OCI-LY1 (cell line): ENCODE results near the gene CREM.

ENCODE experiments used
- H2AFZ ChIP-seq: fragments of 200-600 bp; sonication (generic), shearing (Covaris generic); 2 replicates; pipeline ENCODE4 v1.6.0; 2014; ENCODE audit warnings: antibody characterized with exemption, mild to moderate bottlenecking, low read length
- H3F3A ChIP-seq: fragments of 200-600 bp; sonication (generic), shearing (Covaris generic); 2 replicates; pipeline ENCODE4 v1.6.0; 2014; ENCODE audit warnings: mild to moderate bottlenecking, antibody characterized with exemption, low read length, moderate library complexity; ENCODE audit not compliant: insufficient read depth
- H3K27ac ChIP-seq: fragments of 200-600 bp; sonication (generic); 2 replicates; pipeline ENCODE4 v1.5.1; 2014; ENCODE audit warnings: low read length, mixed run types, mild to moderate bottlenecking, low read depth; ENCODE audit not compliant: poor library complexity, severe bottlenecking
- H3K27me3 ChIP-seq: fragments of 200-600 bp; sonication (generic); 2 replicates; pipeline ENCODE4 v1.6.0; 2014; ENCODE audit warnings: antibody characterized with exemption, mild to moderate bottlenecking, low read length, moderate library complexity; ENCODE audit not compliant: insufficient read depth
- H3K36me3 ChIP-seq: fragments of 200-600 bp; sonication (generic); 2 replicates; pipeline ENCODE4 v1.6.1; 2014; ENCODE audit warnings: mild to moderate bottlenecking, antibody characterized with exemption, low read length, moderate library complexity, mixed read lengths; ENCODE audit not compliant: insufficient read depth
- H3K4me1 ChIP-seq: fragments of 200-600 bp; sonication (generic); 2 replicates; pipeline ENCODE4 v1.5.1; 2014; ENCODE audit warnings: mild to moderate bottlenecking, low read length, moderate library complexity; ENCODE audit not compliant: insufficient read depth, severe bottlenecking
- H3K4me2 ChIP-seq: fragments of 200-600 bp; sonication (generic), shearing (Covaris generic); 2 replicates; pipeline ENCODE4 v1.6.1; 2014; ENCODE audit warnings: low read length
- H3K4me3 ChIP-seq: fragments of 200-600 bp; sonication (generic); 2 replicates; pipeline ENCODE4 v1.5.1; 2014; ENCODE audit warnings: low read length, low read depth, mild to moderate bottlenecking, mixed read lengths; ENCODE audit not compliant: poor library complexity, severe bottlenecking
- H3K79me2 ChIP-seq: fragments of 200-600 bp; shearing (Covaris generic); 2 replicates; pipeline ENCODE4 v1.6.1; 2016; ENCODE audit warnings: mixed run types, low read length, mixed read lengths; ENCODE audit not compliant: insufficient read depth
- H3K9ac ChIP-seq: fragments of 200-600 bp; sonication (generic), shearing (Covaris generic); 2 replicates; pipeline ENCODE4 v1.6.1; 2014; ENCODE audit warnings: mild to moderate bottlenecking, low read length, mixed read lengths
- H3K9me2 ChIP-seq: fragments of 200-600 bp; sonication (generic), shearing (Covaris generic); 2 replicates; pipeline ENCODE4 v1.6.1; 2014; ENCODE audit warnings: low read depth, mild to moderate bottlenecking, low read length, mixed read lengths
- H3K9me3 ChIP-seq: fragments of 200-600 bp; shearing (Covaris generic); 2 replicates; pipeline ENCODE4 v1.6.1; 2014; ENCODE audit warnings: low read length, mixed read lengths
- H4K20me1 ChIP-seq: fragments of 200-600 bp; sonication (generic), shearing (Covaris generic); 2 replicates; pipeline ENCODE4 v1.6.0; 2016; ENCODE audit warnings: mild to moderate bottlenecking, low read length; ENCODE audit not compliant: insufficient read depth
- CTCF ChIP-seq: fragments of 200-600 bp; sonication (generic), shearing (Covaris generic); IDR thresholded peaks from 2 replicates; pipeline ENCODE4 v1.5.1; 2017; ENCODE audit warnings: mild to moderate bottlenecking, antibody characterized with exemption, low read length, moderate library complexity, mixed read lengths
- EZH2 ChIP-seq: fragments of 200-600 bp; sonication (generic), shearing (Covaris generic); IDR thresholded peaks from 2 replicates; pipeline ENCODE4 v1.8.0; 2017; ENCODE audit warnings: borderline replicate concordance, mixed run types, mild to moderate bottlenecking, antibody characterized with exemption, low read length, moderate library complexity, mixed read lengths

CREM gene

GRCh38 chr10:35119378-35119777 is 7.3 kb upstream of the CREM start:
- H3K9me2 ChIP-seq, result no peaks in the 10 kb centered on the region

GRCh38 chr10:35124540-35124939 is 2.1 kb upstream of the CREM start:
- Histone ChIP-seq H4K20me1 (no peaks in the 10 kb centered on the region), H3K4me1 (peaks cover 15% of the 10 kb centered on the region), H2AFZ (no peak overlapping the region), H3K79me2 (no peaks in the 10 kb centered on the region), H3K9ac (no peak overlapping the region), H3F3A (no peaks in the 10 kb centered on the region), H3K36me3 (no peaks in the 10 kb centered on the region; the same call in 1 of the 2 replicates), H3K27ac (no peak overlapping the region), H3K9me3 (no peaks in the 10 kb centered on the region), H3K9me2 (no peaks in the 10 kb centered on the region), H3K4me3 (no peak overlapping the region), H3K27me3 (no peaks in the 10 kb centered on the region), H3K4me2 (no peak overlapping the region)
- TF ChIP-seq EZH2, result no peak
- no peak for TF ChIP-seq CTCF

More at GRCh38 chr10:35119378-35119777, 7.3 kb upstream of the CREM start:
- H3F3A ChIP-seq, result no peaks in the 10 kb centered on the region
- H3K79me2 ChIP-seq, result no peaks in the 10 kb centered on the region
- H3K27ac ChIP-seq, result no peak overlapping the region
- no peaks in the 10 kb centered on the region for H3K9me3 ChIP-seq
- no peaks in the 10 kb centered on the region for H3K27me3 ChIP-seq
- no peaks in the 10 kb centered on the region for H3K36me3 ChIP-seq
- H4K20me1 ChIP-seq, result no peaks in the 10 kb centered on the region
- no peaks in the 10 kb centered on the region for H3K4me1 ChIP-seq
- no peak overlapping the region for H3K4me3 ChIP-seq
- H3K9ac ChIP-seq, result no peak overlapping the region
- no peak overlapping the region for H3K4me2 ChIP-seq
- H2AFZ ChIP-seq, result no peak overlapping the region
- TF ChIP-seq CTCF, result no peak
- no peak for TF ChIP-seq EZH2

- H3K4me3 ChIP-seq, result peak overlapping the region; percentile 100
- no peak for TF ChIP-seq CTCF
- TF ChIP-seq EZH2, result no peak
- no peaks in the 10 kb centered on the region for H3F3A ChIP-seq
- H3K9me3 ChIP-seq, result no peaks in the 10 kb centered on the region
- peaks cover 22% of the 10 kb centered on the region for H3K4me1 ChIP-seq
- no peaks in the 10 kb centered on the region for H4K20me1 ChIP-seq
- H3K79me2 ChIP-seq, result no peaks in the 10 kb centered on the region
- no peaks in the 10 kb centered on the region; the same call in 1 of the 2 replicates for H3K36me3 ChIP-seq
- H3K27me3 ChIP-seq, result no peaks in the 10 kb centered on the region
- peak overlapping the region; percentile 95 for H3K4me2 ChIP-seq
- peak overlapping the region; percentile 73 for H3K27ac ChIP-seq
- peak overlapping the region; percentile 83 for H3K9ac ChIP-seq
- no peaks in the 10 kb centered on the region for H3K9me2 ChIP-seq
- no peak overlapping the region for H2AFZ ChIP-seq
Measured at GRCh38 chr10:35126062-35126529, 550 bp upstream of the CREM start.
